Right lobe of liver (tissue), 6 donors: ENCODE data around the gene PRKCA. TPM values are rescaled to one million over a fixed set of nuclear protein-coding genes. Genes with fewer than 3 reads are reported as not detected.

Experiments
- ATAC-seq, 4 donors: fragments of 200-7000 bp; cut with Tn5 transposase; one replicate each; pipeline ENCODE4 v1.9.1; 2020; ENCODE audit warnings: mild to moderate bottlenecking in 4 of 4, moderate library complexity in 4 of 4
- DNase-seq, 3 donors: peaks; one replicate each; pipeline ENCODE4 v3.0.0-alpha.2; 2020
- H3K27ac ChIP-seq, 3 donors: fragments of 200-600 bp; one replicate each; pipeline ENCODE4 v1.8.0; 2022
- H3K27me3 ChIP-seq, 2 donors: fragments of 200-600 bp; one replicate each; pipeline ENCODE4 v1.8.0; 2022
- H3K36me3 ChIP-seq, 4 donors: fragments of 200-600 bp; sonication (generic) in 1 of 4; one replicate each; pipeline versions ENCODE4 v1.5.1 to v1.8.0; 2017 to 2022; ENCODE audit warnings: control low read depth in 1 of 4
- H3K4me1 ChIP-seq, 4 donors: fragments of 200-600 bp; sonication (generic) in 1 of 4; one replicate each; pipeline versions ENCODE4 v1.5.1 to v1.8.0; 2017 to 2022; ENCODE audit warnings: control low read depth in 1 of 4
- H3K4me3 ChIP-seq, 3 donors: fragments of 200-600 bp; one replicate each; pipeline ENCODE4 v1.8.0; 2022
- H3K9me3 ChIP-seq, 4 donors: fragments of 200-600 bp; sonication (generic) in 1 of 4; one replicate each; pipeline versions ENCODE4 v1.5.1 to v1.8.0; 2017 to 2022; ENCODE audit warnings: control low read depth in 1 of 4
- POLR2A ChIP-seq: fragments of 450-650 bp; IDR thresholded peaks from one replicate; pipeline ENCODE4 v1.6.1; 2017; ENCODE audit warnings: antibody characterized with exemption, mild to moderate bottlenecking
- WGBS: methylation state at CpG from one replicate; pipeline ENCODE4 v1.1.6; 2018; ENCODE audit warnings: low coverage, low lambda C conversion rate; ENCODE audit not compliant: insufficient coverage; ENCODE audit errors: missing lambda C conversion rate; 5-methylcytosine and 5-hydroxymethylcytosine counted together
- intact Hi-C, 2 donors: fragments of 100-400 bp; cut with DNase I; formaldehyde crosslinking; loops; one replicate each; pipeline versions ENCODE4 v1.11.2 to v1.14.1; 2022
- total RNA-seq, 6 experiments: library from RNA; depleted of rRNA in 2 of 6; stranded (reverse); fragments of >200 nt in 2 of 6; fragmentation: NEBNext Ultra II Directional in 3 of 6; extraction: Animal tissue kit (Norgen Biotek cat#: 25700) in 3 of 6; gene quantifications; one replicate each; pipeline versions ENCODE4 v1.1.0 to v1.2.4, GENCODE V29; 2016 to 2023
- TF ChIP-seq, protein P1 (sequence below), 4 donors: fragments of 200-600 bp in 3 of 4; fragments of 450-650 bp in 1 of 4; IDR thresholded peaks; one replicate each; pipeline versions ENCODE4 v1.5.1 to v1.8.0; 2016 to 2022; ENCODE audit warnings: antibody characterized with exemption in 4 of 4, mild to moderate bottlenecking in 2 of 4
- donor health status: DM: no; HTN: yes; CAD: no.
- donor health status: DM: no; HTN: no; CAD: no.
- donor health status: DM: no; HTN: no; CAD: no.
- donor health status: DM: no; HTN: yes; CAD: no.
- donor health status: DM: no; HTN: yes; CAD: no.

PRKCA gene
- total RNA-seq, 6 experiments from 2014 or later: 11.7 to 23.0 (median 18.7) TPM

DNA sequence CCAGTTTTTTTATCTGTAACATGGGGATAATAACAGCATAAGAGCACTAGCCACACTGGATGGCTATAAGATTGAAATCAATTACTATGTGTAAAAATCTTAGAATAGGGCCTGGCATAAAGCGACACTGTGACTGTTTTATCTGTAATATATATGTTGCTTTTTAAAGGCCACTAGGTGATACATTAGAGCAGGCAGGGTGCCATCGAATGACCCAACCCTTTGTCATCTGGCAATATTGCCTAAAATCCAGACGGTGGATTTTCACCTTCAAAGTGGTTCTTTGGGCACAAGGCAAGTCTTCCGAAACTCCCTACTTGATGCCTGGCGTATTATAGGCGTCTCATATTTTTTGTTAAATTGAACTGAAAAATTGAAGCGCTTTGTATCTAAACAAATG lies 69.1 kb downstream of the PRKCA start:
- no peak for DNase-seq
- intact Hi-C loops: no loop called here
- TF ChIP-seq POLR2A: no peak
- TF ChIP-seq, protein P1, sequence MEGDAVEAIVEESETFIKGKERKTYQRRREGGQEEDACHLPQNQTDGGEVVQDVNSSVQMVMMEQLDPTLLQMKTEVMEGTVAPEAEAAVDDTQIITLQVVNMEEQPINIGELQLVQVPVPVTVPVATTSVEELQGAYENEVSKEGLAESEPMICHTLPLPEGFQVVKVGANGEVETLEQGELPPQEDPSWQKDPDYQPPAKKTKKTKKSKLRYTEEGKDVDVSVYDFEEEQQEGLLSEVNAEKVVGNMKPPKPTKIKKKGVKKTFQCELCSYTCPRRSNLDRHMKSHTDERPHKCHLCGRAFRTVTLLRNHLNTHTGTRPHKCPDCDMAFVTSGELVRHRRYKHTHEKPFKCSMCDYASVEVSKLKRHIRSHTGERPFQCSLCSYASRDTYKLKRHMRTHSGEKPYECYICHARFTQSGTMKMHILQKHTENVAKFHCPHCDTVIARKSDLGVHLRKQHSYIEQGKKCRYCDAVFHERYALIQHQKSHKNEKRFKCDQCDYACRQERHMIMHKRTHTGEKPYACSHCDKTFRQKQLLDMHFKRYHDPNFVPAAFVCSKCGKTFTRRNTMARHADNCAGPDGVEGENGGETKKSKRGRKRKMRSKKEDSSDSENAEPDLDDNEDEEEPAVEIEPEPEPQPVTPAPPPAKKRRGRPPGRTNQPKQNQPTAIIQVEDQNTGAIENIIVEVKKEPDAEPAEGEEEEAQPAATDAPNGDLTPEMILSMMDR (IDR thresholded peaks at IDR 0.05): no peak
- ATAC-seq: no peak
- Histone ChIP-seq H3K9me3 (no peaks in the 10 kb centered on the region), H3K4me3 (no peak overlapping the region), H3K4me1 (no peaks in the 10 kb centered on the region), H3K36me3 (no peaks in the 10 kb centered on the region), H3K27me3 (no peaks in the 10 kb centered on the region), H3K27ac (no peak overlapping the region)
- 90% methylated on average over 7 of the region's 7 CpGs for WGBS

- ATAC-seq: no peak
- 84% methylated on average over 4 of the region's 5 CpGs for WGBS
- Histone ChIP-seq H3K27me3 (no peaks in the 10 kb centered on the region), H3K4me3 (no peak overlapping the region), H3K27ac (no peak overlapping the region), H3K36me3 (no peaks in the 10 kb centered on the region), H3K4me1 (no peaks in the 10 kb centered on the region), H3K9me3 (no peaks in the 10 kb centered on the region)
- no peak for DNase-seq
- intact Hi-C loops: no loop called here
- no peak for TF ChIP-seq POLR2A
- TF ChIP-seq, protein P1 (IDR thresholded peaks at IDR 0.05): no peak
Observed at GRCh38 chr17:66372182-66372581, 69.8 kb downstream of the PRKCA start.

DNA sequence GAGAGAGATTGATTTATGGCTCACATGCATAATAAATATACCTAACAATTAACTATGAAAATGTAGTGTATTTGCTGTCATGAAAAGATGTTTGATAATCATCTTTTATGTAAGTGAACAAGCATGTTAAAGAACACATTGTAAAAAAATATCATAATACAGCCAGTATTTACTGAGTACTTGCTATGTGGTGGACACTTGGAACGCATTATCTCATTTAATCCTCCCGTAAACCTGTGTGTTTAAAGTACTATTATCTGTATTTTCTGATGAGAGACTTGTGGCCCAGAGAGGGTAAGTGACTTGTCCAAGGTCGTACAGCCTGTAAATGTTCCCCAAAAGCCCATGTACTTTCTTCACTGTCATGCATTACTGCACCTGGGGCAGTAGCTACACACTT lies 70.7 kb downstream of the PRKCA start:
- no peak overlapping the region for H3K27ac ChIP-seq
- ATAC-seq (no peak), DNase-seq (no peak)
- intact Hi-C loops: no loop called here
- TF ChIP-seq POLR2A: no peak
- TF ChIP-seq, protein P1 (IDR thresholded peaks at IDR 0.05): no peak
- no peaks in the 10 kb centered on the region for H3K9me3 ChIP-seq
- no peaks in the 10 kb centered on the region for H3K4me1 ChIP-seq
- no peak overlapping the region for H3K4me3 ChIP-seq
- H3K27me3 ChIP-seq: no peaks in the 10 kb centered on the region
- H3K36me3 ChIP-seq: no peaks in the 10 kb centered on the region
- 90% methylated on average over 3 of the region's 3 CpGs for WGBS

GRCh38 chr17:66373944-66374817 lies 71.8 kb downstream of the PRKCA start:
- WGBS: 55% methylated on average over 6 of the region's 18 CpGs

More at GRCh38 chr17:66373944-66374817, 71.8 kb downstream of the PRKCA start:
- intact Hi-C loops: no loop called here
- DNase-seq (no peak), ATAC-seq (peak in 3 of 4 donors; percentile 17 to 28 (median 18))
- H3K27me3 ChIP-seq: no peaks in the 10 kb centered on the region
- no peaks in the 10 kb centered on the region for H3K9me3 ChIP-seq
- TF ChIP-seq, protein P1 (IDR thresholded peaks at IDR 0.05): no peak
- no peak for TF ChIP-seq POLR2A
- no peak overlapping the region for H3K27ac ChIP-seq
- no peaks in the 10 kb centered on the region for H3K36me3 ChIP-seq
- no peak overlapping the region for H3K4me3 ChIP-seq
- H3K4me1 ChIP-seq: no peaks in the 10 kb centered on the region
